H9 (cell line): Measurements from ENCODE around the gene ADAT3. TPM values are rescaled to one million over a fixed set of nuclear protein-coding genes. Genes with fewer than 3 reads are reported as not detected.

Experiments used
- DNase-seq: peaks from one replicate; pipeline ENCODE4 v3.0.0-alpha.2; 2017
- H2AFZ ChIP-seq: one replicate; pipeline ENCODE4 v1.6.1; 2013; ENCODE audit warnings: mild to moderate bottlenecking, low read length, control low read depth, moderate library complexity
- H2AK5ac ChIP-seq: 2 replicates; pipeline ENCODE4 v1.6.1; 2013; ENCODE audit warnings: low read length, control low read depth, mixed read lengths; ENCODE audit not compliant: insufficient read length
- H2BK120ac ChIP-seq: one replicate; pipeline ENCODE4 v1.6.1; 2013; ENCODE audit warnings: low read depth, mild to moderate bottlenecking, low read length, control low read depth, inconsistent platforms; ENCODE audit not compliant: poor library complexity, severe bottlenecking
- H2BK12ac ChIP-seq: 2 replicates; pipeline ENCODE4 v1.6.1; 2013; ENCODE audit warnings: low read length, control low read depth, mixed read lengths, low read depth; ENCODE audit not compliant: insufficient read length
- H2BK15ac ChIP-seq: 2 replicates; pipeline ENCODE4 v1.6.1; 2013; ENCODE audit warnings: low read depth, low read length, control low read depth
- H2BK20ac ChIP-seq: one replicate; pipeline ENCODE4 v1.6.1; 2013; ENCODE audit warnings: low read depth, mild to moderate bottlenecking, low read length, control low read depth, inconsistent platforms; ENCODE audit not compliant: poor library complexity, severe bottlenecking
- H2BK5ac ChIP-seq: 2 replicates; pipeline ENCODE4 v1.6.1; 2013; ENCODE audit warnings: low read length, control low read depth, mixed read lengths; ENCODE audit not compliant: insufficient read length
- H3K14ac ChIP-seq: 2 replicates; pipeline ENCODE4 v1.6.1; 2013; ENCODE audit warnings: low read length, control low read depth; ENCODE audit not compliant: insufficient read depth
- H3K18ac ChIP-seq: 2 replicates; pipeline ENCODE4 v1.6.1; 2013; ENCODE audit warnings: low read depth, mild to moderate bottlenecking, mixed read lengths, low read length, control low read depth; ENCODE audit not compliant: insufficient read length
- H3K23ac ChIP-seq: 2 replicates; pipeline ENCODE4 v1.6.1; 2013; ENCODE audit warnings: low read length, control low read depth, mixed read lengths, low read depth; ENCODE audit not compliant: insufficient read length
- H3K23me2 ChIP-seq: 2 replicates; pipeline ENCODE4 v1.6.1; 2013; ENCODE audit warnings: low read depth, mild to moderate bottlenecking, mixed read lengths, low read length, control low read depth; ENCODE audit not compliant: insufficient read length, poor library complexity, severe bottlenecking
- H3K27ac ChIP-seq: 2 replicates; pipeline ENCODE4 v1.5.1; 2013; ENCODE audit warnings: low read length, control low read depth, mixed read lengths, low read depth; ENCODE audit not compliant: insufficient read length
- H3K27me3 ChIP-seq: 2 replicates; pipeline ENCODE4 v1.6.1; 2013; ENCODE audit warnings: low read length, control low read depth, inconsistent platforms; ENCODE audit not compliant: insufficient read depth
- H3K4ac ChIP-seq: 2 replicates; pipeline ENCODE4 v1.6.1; 2013; ENCODE audit warnings: low read depth, mild to moderate bottlenecking, control low read depth, inconsistent platforms, low read length, moderate library complexity
- H3K4me1 ChIP-seq: 2 replicates; pipeline ENCODE4 v1.6.1; 2013; ENCODE audit warnings: low read length, control low read depth, inconsistent platforms; ENCODE audit not compliant: insufficient read depth
- H3K4me2 ChIP-seq: 2 replicates; pipeline ENCODE4 v1.6.1; 2013; ENCODE audit warnings: low read length, control low read depth, mixed read lengths; ENCODE audit not compliant: insufficient read length, insufficient read depth
- H3K56ac ChIP-seq: 2 replicates; pipeline ENCODE4 v1.6.1; 2013; ENCODE audit warnings: low read depth, mild to moderate bottlenecking, mixed read lengths, low read length, control low read depth; ENCODE audit not compliant: insufficient read length
- H3K79me1 ChIP-seq: 2 replicates; pipeline ENCODE4 v1.6.1; 2013; ENCODE audit warnings: low read depth, mild to moderate bottlenecking, moderate library complexity, low read length, control low read depth, inconsistent platforms; ENCODE audit not compliant: insufficient read depth, poor library complexity, severe bottlenecking
- H3K79me2 ChIP-seq: 2 replicates; pipeline ENCODE4 v1.6.1; 2013; ENCODE audit warnings: low read length, control low read depth, inconsistent platforms; ENCODE audit not compliant: insufficient read depth
- H3K9ac ChIP-seq: 2 replicates; pipeline ENCODE4 v1.6.1; 2013; ENCODE audit warnings: low read length, control low read depth, mixed read lengths; ENCODE audit not compliant: insufficient read length; ENCODE audit errors: extremely low read depth
- H3K9me3 ChIP-seq: one replicate; pipeline ENCODE4 v1.6.1; 2013; ENCODE audit warnings: low read depth, low read length, inconsistent platforms; ENCODE audit not compliant: control insufficient read depth
- H3T11ph ChIP-seq: one replicate; pipeline ENCODE4 v1.6.1; 2013; ENCODE audit warnings: mild to moderate bottlenecking, low read length, control low read depth, inconsistent platforms
- H4K20me1 ChIP-seq: one replicate; pipeline ENCODE4 v1.6.1; 2013; ENCODE audit not compliant: control insufficient read depth, insufficient read length, insufficient read depth
- H4K5ac ChIP-seq: 2 replicates; pipeline ENCODE4 v1.6.1; 2013; ENCODE audit warnings: low read depth, mild to moderate bottlenecking, mixed read lengths, low read length, control low read depth; ENCODE audit not compliant: insufficient read length
- H4K8ac ChIP-seq: replicated peaks from 2 replicates; pipeline ENCODE4 v1.6.1; 2013; ENCODE audit warnings: low read length, control low read depth, mixed read lengths, low read depth; ENCODE audit not compliant: insufficient read length
- H4K91ac ChIP-seq: 2 replicates; pipeline ENCODE4 v1.6.1; 2013; ENCODE audit warnings: low read depth, mild to moderate bottlenecking, moderate library complexity, mixed read lengths, low read length, control low read depth; ENCODE audit not compliant: insufficient read length
- H3K27ac Mint-ChIP-seq, 3 experiments: 2 replicates in 2 of 3; 3 replicates in 1 of 3; pipeline ENCODE4 v1.8.0; 2020 to 2021; ENCODE audit warnings: mixed read lengths in 3 of 3, mild to moderate bottlenecking in 1 of 3, moderate library complexity in 1 of 3
- H3K27me3 Mint-ChIP-seq: 2 replicates; pipeline ENCODE4 v1.8.0; 2021; ENCODE audit warnings: low read depth, mild to moderate bottlenecking, moderate library complexity, mixed read lengths
- H3K36me3 Mint-ChIP-seq, 3 experiments: 2 replicates in 2 of 3; 3 replicates in 1 of 3; pipeline ENCODE4 v1.8.0; 2020 to 2021; ENCODE audit warnings: low read depth in 3 of 3, mixed read lengths in 3 of 3; ENCODE audit not compliant: insufficient read depth in 1 of 3
- H3K4me1 Mint-ChIP-seq, 2 experiments: 2 replicates each; pipeline ENCODE4 v1.8.0; 2020; ENCODE audit warnings: mixed read lengths in 2 of 2
- H3K4me3 Mint-ChIP-seq, 2 experiments: 2 replicates in 1 of 2; 3 replicates in 1 of 2; pipeline ENCODE4 v1.8.0; 2020 to 2021; ENCODE audit warnings: mild to moderate bottlenecking in 2 of 2, mixed read lengths in 2 of 2, moderate library complexity in 1 of 2
- H3K9me3 Mint-ChIP-seq, 2 experiments: 2 replicates in 1 of 2; 3 replicates in 1 of 2; pipeline ENCODE4 v1.8.0; 2020; ENCODE audit warnings: mild to moderate bottlenecking in 2 of 2, mixed read lengths in 2 of 2, moderate library complexity in 1 of 2
- WGBS: extraction: QIAGEN DNeasy Blood & Tissue Kit; methylation state at CpG from one replicate; pipeline ENCODE4 v1.1.7; 2013; ENCODE audit warnings: missing lambda C conversion rate, low lambda C conversion rate, mixed read lengths; ENCODE audit not compliant: insufficient read length; ENCODE audit errors: extremely low coverage; 5-methylcytosine and 5-hydroxymethylcytosine counted together
- total RNA-seq: library from RNA; stranded (reverse); gene quantifications from 2 replicates; pipeline ENCODE4 v1.2.1, GENCODE V29; 2021
- TF ChIP-seq, protein P1 (sequence below): fragments of 200-600 bp; sonication (generic); conservative IDR thresholded peaks from 3 replicates; pipeline ENCODE4 v1.8.0; 2021; ENCODE audit warnings: antibody characterized with exemption, mild to moderate bottlenecking

Gene ADAT3
- total RNA-seq, 1 experiment from 2014 or later: 12.2 TPM

DNA sequence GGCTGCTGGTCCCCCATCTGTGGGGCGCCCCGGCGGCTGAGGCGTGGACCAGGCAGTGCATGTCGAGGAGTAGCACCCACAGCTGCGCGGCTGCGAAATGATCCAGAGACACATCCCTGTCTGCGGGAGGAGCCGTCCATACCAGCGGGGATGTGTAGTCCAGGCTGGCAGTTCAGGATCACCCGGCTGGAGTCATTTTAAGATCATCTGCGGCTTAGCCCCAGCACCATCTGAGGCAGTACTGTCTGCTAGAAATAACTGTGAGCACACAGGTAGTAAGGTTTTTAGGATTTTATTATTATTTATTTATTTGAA, 3.1 kb downstream of the ADAT3 start:
- TF ChIP-seq, protein P1, sequence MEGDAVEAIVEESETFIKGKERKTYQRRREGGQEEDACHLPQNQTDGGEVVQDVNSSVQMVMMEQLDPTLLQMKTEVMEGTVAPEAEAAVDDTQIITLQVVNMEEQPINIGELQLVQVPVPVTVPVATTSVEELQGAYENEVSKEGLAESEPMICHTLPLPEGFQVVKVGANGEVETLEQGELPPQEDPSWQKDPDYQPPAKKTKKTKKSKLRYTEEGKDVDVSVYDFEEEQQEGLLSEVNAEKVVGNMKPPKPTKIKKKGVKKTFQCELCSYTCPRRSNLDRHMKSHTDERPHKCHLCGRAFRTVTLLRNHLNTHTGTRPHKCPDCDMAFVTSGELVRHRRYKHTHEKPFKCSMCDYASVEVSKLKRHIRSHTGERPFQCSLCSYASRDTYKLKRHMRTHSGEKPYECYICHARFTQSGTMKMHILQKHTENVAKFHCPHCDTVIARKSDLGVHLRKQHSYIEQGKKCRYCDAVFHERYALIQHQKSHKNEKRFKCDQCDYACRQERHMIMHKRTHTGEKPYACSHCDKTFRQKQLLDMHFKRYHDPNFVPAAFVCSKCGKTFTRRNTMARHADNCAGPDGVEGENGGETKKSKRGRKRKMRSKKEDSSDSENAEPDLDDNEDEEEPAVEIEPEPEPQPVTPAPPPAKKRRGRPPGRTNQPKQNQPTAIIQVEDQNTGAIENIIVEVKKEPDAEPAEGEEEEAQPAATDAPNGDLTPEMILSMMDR: no peak
- H4K5ac ChIP-seq: no peak overlapping the region
- no peak overlapping the region for H3K23ac ChIP-seq
- DNase-seq: no peak
- H3K27ac Mint-ChIP-seq: no peak overlapping the region
- no peaks in the 10 kb centered on the region for H3K27me3 ChIP-seq
- H3K79me2 ChIP-seq: peaks cover 17% of the 10 kb centered on the region; the same call in 1 of the 2 replicates
- peaks cover 11 to 17% of the 10 kb centered on the region in 2 experiments for H3K4me1 Mint-ChIP-seq
- no peak overlapping the region for H2BK12ac ChIP-seq
- H3K4me2 ChIP-seq: no peak overlapping the region
- no peak overlapping the region for H2BK5ac ChIP-seq
- H3K4me1 ChIP-seq: 0 out of 2 replicates have a peak, but pooled peaks cover 2% of the 10 kb centered on the region
- H3K9me3 ChIP-seq: no peaks in the 10 kb centered on the region
- no peak overlapping the region for H3K18ac ChIP-seq
- H3K4me3 Mint-ChIP-seq: no peak overlapping the region
- H3K79me1 ChIP-seq: peaks cover 4% of the 10 kb centered on the region
- no peak overlapping the region for H3K4ac ChIP-seq
- H4K91ac ChIP-seq: no peak overlapping the region
- H3T11ph ChIP-seq: no peak overlapping the region
- no peak overlapping the region for H2AFZ ChIP-seq
- H3K27ac ChIP-seq: no peak overlapping the region
- no peak overlapping the region for H2BK15ac ChIP-seq
- H2BK20ac ChIP-seq: no peak overlapping the region
- H3K23me2 ChIP-seq: peaks cover 4% of the 10 kb centered on the region
- no peak overlapping the region for H2AK5ac ChIP-seq
- no peak overlapping the region for H4K8ac ChIP-seq
- H3K27me3 Mint-ChIP-seq: no peaks in the 10 kb centered on the region
- H3K9ac ChIP-seq: no peak overlapping the region
- no CpG with 5 or more reads among the region's 13 CpGs for WGBS
- H4K20me1 ChIP-seq: no peaks in the 10 kb centered on the region
- H3K9me3 Mint-ChIP-seq: no peaks in the 10 kb centered on the region; a peak in 1 of 5 replicates
- no peak overlapping the region for H3K56ac ChIP-seq
- peaks cover 9 to 20% (median 11%) of the 10 kb centered on the region in 3 experiments for H3K36me3 Mint-ChIP-seq
- no peak overlapping the region for H2BK120ac ChIP-seq
- no peak overlapping the region; the same call in 1 of the 2 replicates for H3K14ac ChIP-seq
